CD4-positive, alpha-beta T cell (primary cell): Measurements from ENCODE around the gene UPP2. TPM values are rescaled to one million over a fixed set of nuclear protein-coding genes. Genes with fewer than 3 reads are reported as not detected.

Experiments used
- ATAC-seq: fragments of 200-7000 bp; cut with Tn5 transposase; one replicate; pipeline ENCODE4 v1.10.0; 2022; ENCODE audit warnings: mild to moderate bottlenecking; ENCODE audit not compliant: poor library complexity
- CTCF ChIA-PET: fragments of 350-600 bp; sonication (Branson Sonifier 250); formaldehyde crosslinking; loops from one replicate; lab custom pipeline; 2021; ENCODE audit warnings: antibody characterized with exemption, inconsistent platforms; lab: Charles Lee
- POLR2A ChIA-PET: fragments of 350-600 bp; sonication (Branson Sonifier 250); formaldehyde crosslinking; loops from one replicate; lab custom pipeline; 2021; ENCODE audit warnings: antibody characterized with exemption, inconsistent platforms; lab: Charles Lee
- DNase-seq, 14 experiments: peaks; one replicate each; pipeline ENCODE4 v3.0.0-alpha.2; 2013 to 2020; ENCODE audit warnings: mixed read lengths in 2 of 14
- H3K27ac ChIP-seq, 2 donors: one replicate each; pipeline versions ENCODE4 v1.5.1 to v1.7.0; 2013; ENCODE audit warnings: low read length in 2 of 2, low read depth in 1 of 2, mild to moderate bottlenecking in 1 of 2
- H3K27me3 ChIP-seq, 2 experiments: 1 replicate in 1 of 2; 2 replicates in 1 of 2; pipeline versions ENCODE4 v1.6.1 to v1.7.0; 2013; ENCODE audit warnings: low read length in 2 of 2, control low read depth in 1 of 2, mild to moderate bottlenecking in 1 of 2, moderate library complexity in 1 of 2; ENCODE audit not compliant: insufficient read depth in 2 of 2, control insufficient read depth in 1 of 2
- H3K36me3 ChIP-seq: one replicate; pipeline ENCODE4 v1.6.1; 2013; ENCODE audit warnings: low read length, control low read depth; ENCODE audit not compliant: insufficient read depth
- H3K4me1 ChIP-seq: one replicate; pipeline ENCODE4 v1.6.1; 2013; ENCODE audit warnings: low read length, control low read depth; ENCODE audit not compliant: insufficient read depth
- H3K4me3 ChIP-seq: one replicate; pipeline ENCODE4 v1.5.1; 2013; ENCODE audit warnings: mild to moderate bottlenecking, low read length, moderate library complexity
- H3K9me3 ChIP-seq, 2 experiments: 1 replicate in 1 of 2; 2 replicates in 1 of 2; pipeline versions ENCODE4 v1.6.1 to v1.7.0; 2013; ENCODE audit warnings: low read length in 2 of 2, mild to moderate bottlenecking in 2 of 2, control low read depth in 1 of 2, moderate library complexity in 1 of 2; ENCODE audit not compliant: control insufficient read depth in 1 of 2, insufficient read depth in 1 of 2
- H3K27ac Mint-ChIP-seq: one replicate; pipeline ENCODE4 v1.8.0; 2020; ENCODE audit warnings: mixed read lengths
- H3K27me3 Mint-ChIP-seq: one replicate; pipeline ENCODE4 v1.8.0; 2021; ENCODE audit warnings: mixed read lengths
- H3K36me3 Mint-ChIP-seq: one replicate; pipeline ENCODE4 v1.8.0; 2021; ENCODE audit warnings: low read depth, mixed read lengths
- H3K4me1 Mint-ChIP-seq: one replicate; pipeline ENCODE4 v1.8.0; 2021; ENCODE audit warnings: low read depth, mixed read lengths
- H3K4me3 Mint-ChIP-seq: one replicate; pipeline ENCODE4 v1.8.0; 2020; ENCODE audit warnings: mild to moderate bottlenecking, mixed read lengths
- H3K9me3 Mint-ChIP-seq: one replicate; pipeline ENCODE4 v1.8.0; 2020; ENCODE audit warnings: mixed read lengths
- CTCF ChIP-seq: fragments of 200-600 bp; IDR thresholded peaks from one replicate; pipeline ENCODE4 v1.8.0; 2022; ENCODE audit warnings: antibody characterized with exemption, mild to moderate bottlenecking
- intact Hi-C, 2 experiments: fragments of 100-400 bp; cut with DNase I in 1 of 2; cut with micrococcal nuclease in 1 of 2; formaldehyde crosslinking; loops; one replicate each; pipeline versions ENCODE4 v1.15.1 to v1.9.0; 2023 to 2025; cut with DNase I, micrococcal nuclease
- total RNA-seq, 174 experiments: library from RNA in 2 of 174; stranded (reverse) in 2 of 174; gene quantifications; one replicate each; pipeline ENCODE4 v1.2.3 and lab custom pipeline; 2021 to 2026

The UPP2 gene
- total RNA-seq, 2 experiments from 2014 or later, result not detected

- no peaks in the 10 kb centered on the region for H3K27me3 ChIP-seq
- POLR2A ChIA-PET, result no interaction called here
- H3K27me3 Mint-ChIP-seq, result no peaks in the 10 kb centered on the region
- no peaks in the 10 kb centered on the region for H3K9me3 ChIP-seq
- intact Hi-C loops, result no loop called here
- H3K4me3 Mint-ChIP-seq, result no peak overlapping the region
- no peaks in the 10 kb centered on the region for H3K4me1 ChIP-seq
- no peak overlapping the region for H3K27ac ChIP-seq
- CTCF ChIA-PET, result no interaction called here
- H3K4me3 ChIP-seq, result no peak overlapping the region
- no peak overlapping the region for H3K27ac Mint-ChIP-seq
- H3K36me3 Mint-ChIP-seq, result no peaks in the 10 kb centered on the region
- DNase-seq (no peak), ATAC-seq (no peak)
- TF ChIP-seq CTCF, result no peak
- H3K36me3 ChIP-seq, result no peaks in the 10 kb centered on the region
- peaks cover 3% of the 10 kb centered on the region for H3K9me3 Mint-ChIP-seq
- no peaks in the 10 kb centered on the region for H3K4me1 Mint-ChIP-seq
These were observed 22.0 kb upstream of the UPP2 start for GRCh38 chr2:158079672-158080071.

- ATAC-seq (no peak), DNase-seq (no peak)
- TF ChIP-seq CTCF, result no peak
- ChIA-PET CTCF (no interaction called here), POLR2A (no interaction called here)
- H3K9me3 Mint-ChIP-seq, result peaks cover 7% of the 10 kb centered on the region
- H3K27ac Mint-ChIP-seq, result no peak overlapping the region
- no peaks in the 10 kb centered on the region for H3K4me1 ChIP-seq
- H3K4me3 Mint-ChIP-seq, result no peak overlapping the region
- no peak overlapping the region for H3K27ac ChIP-seq
- H3K4me1 Mint-ChIP-seq, result no peaks in the 10 kb centered on the region
- no peaks in the 10 kb centered on the region for H3K27me3 ChIP-seq
- no peak overlapping the region for H3K4me3 ChIP-seq
- intact Hi-C loops, result no loop called here
- H3K36me3 Mint-ChIP-seq, result no peaks in the 10 kb centered on the region
- H3K9me3 ChIP-seq, result peaks cover 5 to 14% of the 10 kb centered on the region in 2 experiments
- peaks cover 16% of the 10 kb centered on the region for H3K27me3 Mint-ChIP-seq
- H3K36me3 ChIP-seq, result no peaks in the 10 kb centered on the region
These were observed 13.6 kb upstream of the UPP2 start for GRCh38 chr2:158088093-158088492.

- ChIA-PET CTCF (no interaction called here), POLR2A (no interaction called here)
- Histone ChIP-seq H3K4me1 (no peaks in the 10 kb centered on the region), H3K4me3 (no peak overlapping the region), H3K27me3 (no peaks in the 10 kb centered on the region), H3K36me3 (no peaks in the 10 kb centered on the region), H3K27ac (no peak overlapping the region), H3K9me3 (peaks cover 5 to 14% of the 10 kb centered on the region in 2 experiments)
- Mint-ChIP-seq H3K27ac (no peak overlapping the region), H3K4me1 (no peaks in the 10 kb centered on the region), H3K9me3 (peaks cover 7% of the 10 kb centered on the region), H3K27me3 (peaks cover 16% of the 10 kb centered on the region), H3K36me3 (no peaks in the 10 kb centered on the region), H3K4me3 (no peak overlapping the region)
- intact Hi-C loops, result no loop called here
- TF ChIP-seq CTCF, result no peak
- ATAC-seq (no peak), DNase-seq (no peak)
These were observed 12.4 kb upstream of the UPP2 start for GRCh38 chr2:158089322-158089721.
